HepG2 (cell line): ENCODE measurements around the gene SETD1A. TPM values are rescaled to one million over a fixed set of nuclear protein-coding genes. Genes with fewer than 3 reads are reported as not detected.

Experiments used
- MBNL3 ChIP-seq: fragments of 250-450 bp; sonication (Bioruptor Pico); conservative IDR thresholded peaks from 2 replicates; pipeline ENCODE4 v1.8.0; 2022; ENCODE audit warnings: mild to moderate bottlenecking, inconsistent platforms
- MNT ChIP-seq: fragments of 450-650 bp; IDR thresholded peaks from 2 replicates; pipeline ENCODE4 v1.6.1; 2016
- MXI1 ChIP-seq: IDR thresholded peaks from 3 replicates; pipeline ENCODE4 v1.6.1; 2012; ENCODE audit warnings: low read depth, low read length, inconsistent platforms, borderline replicate concordance
- PAF1 ChIP-seq: IDR thresholded peaks from 2 replicates; pipeline ENCODE4 v1.6.1; 2016; ENCODE audit warnings: missing genetic modification reagents, missing compliant biosample characterization
- SALL1 ChIP-seq: sonication (generic); formaldehyde crosslinking; IDR thresholded peaks from 2 replicates; pipeline ENCODE4 v1.8.0; 2022; ENCODE audit warnings: mild to moderate bottlenecking, missing genetic modification reagents
- SP1 ChIP-seq, 2 experiments: fragments of 450-650 bp in 1 of 2; sonication (generic) in 1 of 2; formaldehyde crosslinking in 1 of 2; IDR thresholded peaks; 2 replicates each; pipeline versions ENCODE4 v1.4.0 to v1.6.1; 2016 to 2020; ENCODE audit warnings: missing genetic modification reagents in 1 of 2
- U2AF2 ChIP-seq: fragments of 200-400 bp; formaldehyde crosslinking; IDR thresholded peaks from 2 replicates; pipeline ENCODE4 v1.6.1; 2017; ENCODE audit warnings: low read depth, mild to moderate bottlenecking, low read length
- ZBED4 ChIP-seq: sonication (generic); formaldehyde crosslinking; IDR thresholded peaks from 2 replicates; pipeline ENCODE4 v1.4.0; 2020; ENCODE audit warnings: missing genetic modification reagents, borderline replicate concordance
- ZNF138 ChIP-seq: sonication (generic); formaldehyde crosslinking; IDR thresholded peaks from 2 replicates; pipeline ENCODE4 v1.5.0; 2020; ENCODE audit warnings: mild to moderate bottlenecking, low read depth, missing genetic modification reagents
- ZNF564 ChIP-seq: sonication (generic); formaldehyde crosslinking; IDR thresholded peaks from 2 replicates; pipeline ENCODE4 v1.8.1; 2023; ENCODE audit warnings: mild to moderate bottlenecking, missing genetic modification reagents
- ZNF614 ChIP-seq: IDR thresholded peaks from 2 replicates; pipeline ENCODE4 v1.6.1; 2018; ENCODE audit warnings: missing biosample characterization, missing genetic modification reagents, inconsistent platforms, borderline replicate concordance
- ZNF772 ChIP-seq: sonication (generic); formaldehyde crosslinking; IDR thresholded peaks from 2 replicates; pipeline ENCODE4 v1.5.0; 2020; ENCODE audit warnings: mild to moderate bottlenecking, missing genetic modification reagents
- ZNF773 ChIP-seq: sonication (generic); formaldehyde crosslinking; IDR thresholded peaks from 2 replicates; pipeline ENCODE4 v1.4.0; 2020; ENCODE audit warnings: missing genetic modification reagents, borderline replicate concordance
- polyA plus RNA-seq, 8 experiments: library from polyadenylated mRNA; depleted of rRNA in 3 of 8; stranded (reverse) in 7 of 8; unstranded in 1 of 8; fragments of >200 nt; fragmentation: Illumina TruSeq in 4 of 8; extraction: Trizol in 4 of 8; gene quantifications; 2 replicates each; pipeline versions ENCODE4 v1.2.1 to v1.2.3, GENCODE V29; 2011 to 2016; ENCODE audit warnings: low read depth in 4 of 8, missing spikeins in 1 of 8, mixed read lengths in 1 of 8; ENCODE audit not compliant: insufficient read depth in 1 of 8
- total RNA-seq, 5 experiments: library from RNA; depleted of rRNA; stranded (reverse); fragments of >200 nt; fragmentation: Illumina TruSeq; extraction: Trizol; gene quantifications; 2 replicates each; pipeline ENCODE4 v1.2.3, GENCODE V29; 2016; ENCODE audit warnings: low read depth in 1 of 5
- TF ChIP-seq, protein P1 (sequence below): sonication (generic); formaldehyde crosslinking; IDR thresholded peaks from 2 replicates; pipeline ENCODE4 v1.5.0; 2020; ENCODE audit warnings: missing genetic modification reagents
- TF ChIP-seq, protein P2 (sequence below): sonication (generic); formaldehyde crosslinking; conservative IDR thresholded peaks from 2 replicates; pipeline ENCODE4 v1.4.0; 2020; ENCODE audit warnings: mild to moderate bottlenecking, missing genetic modification reagents, moderate library complexity
- TF ChIP-seq, protein P3 (sequence below): sonication (generic); formaldehyde crosslinking; IDR thresholded peaks from 2 replicates; pipeline ENCODE4 v1.8.1; 2023; ENCODE audit warnings: missing genetic modification reagents, inconsistent platforms, borderline replicate concordance

The SETD1A gene
- total and polyA plus RNA-seq, 2 of the 13 experiments (the other 11 are each of a cell fraction or from before 2014, with no cell fraction given) = 3.8 to 5.6 TPM

DNA sequence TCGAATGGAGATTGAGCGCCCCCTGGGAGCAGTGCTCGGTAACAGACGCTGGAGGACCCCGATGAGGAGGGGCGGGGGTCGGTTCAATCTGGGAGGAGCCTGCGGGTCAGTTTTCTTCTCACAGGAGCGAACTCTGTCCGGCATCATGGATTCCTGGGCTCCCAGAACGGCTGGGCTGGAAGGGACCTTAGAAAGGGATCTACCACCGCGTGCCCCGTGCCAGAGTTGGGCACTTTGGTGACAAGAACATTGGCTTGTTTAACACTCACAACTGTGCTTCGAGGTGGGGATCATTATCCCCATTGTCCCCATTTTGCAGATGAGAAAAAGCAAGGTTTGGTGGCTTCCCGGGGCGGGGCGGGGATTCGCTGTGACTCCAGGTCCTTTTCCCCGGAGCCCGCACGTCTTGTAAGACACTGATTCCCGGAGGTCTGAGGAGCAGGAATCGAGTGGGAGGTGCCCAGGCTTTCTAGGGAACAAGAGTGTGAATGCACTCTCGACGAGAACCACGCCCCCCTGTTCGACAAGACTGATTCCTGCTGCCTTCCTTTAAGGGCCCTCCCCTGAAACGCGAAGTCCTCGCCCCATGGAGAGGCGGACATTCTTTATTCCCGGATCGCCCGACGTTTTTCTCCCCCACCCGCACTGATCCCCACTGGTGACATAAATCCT is 35.7 kb upstream of the SETD1A start (continued):
- peak; percentile 59 for TF ChIP-seq ZBED4 (CRISPR knock-in tag)
- peak; percentile 76; the same call in 1 of the 2 replicates for TF ChIP-seq ZNF614
- TF ChIP-seq, protein P1, sequence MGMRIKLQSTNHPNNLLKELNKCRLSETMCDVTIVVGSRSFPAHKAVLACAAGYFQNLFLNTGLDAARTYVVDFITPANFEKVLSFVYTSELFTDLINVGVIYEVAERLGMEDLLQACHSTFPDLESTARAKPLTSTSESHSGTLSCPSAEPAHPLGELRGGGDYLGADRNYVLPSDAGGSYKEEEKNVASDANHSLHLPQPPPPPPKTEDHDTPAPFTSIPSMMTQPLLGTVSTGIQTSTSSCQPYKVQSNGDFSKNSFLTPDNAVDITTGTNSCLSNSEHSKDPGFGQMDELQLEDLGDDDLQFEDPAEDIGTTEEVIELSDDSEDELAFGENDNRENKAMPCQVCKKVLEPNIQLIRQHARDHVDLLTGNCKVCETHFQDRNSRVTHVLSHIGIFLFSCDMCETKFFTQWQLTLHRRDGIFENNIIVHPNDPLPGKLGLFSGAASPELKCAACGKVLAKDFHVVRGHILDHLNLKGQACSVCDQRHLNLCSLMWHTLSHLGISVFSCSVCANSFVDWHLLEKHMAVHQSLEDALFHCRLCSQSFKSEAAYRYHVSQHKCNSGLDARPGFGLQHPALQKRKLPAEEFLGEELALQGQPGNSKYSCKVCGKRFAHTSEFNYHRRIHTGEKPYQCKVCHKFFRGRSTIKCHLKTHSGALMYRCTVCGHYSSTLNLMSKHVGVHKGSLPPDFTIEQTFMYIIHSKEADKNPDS (CRISPR knock-in tag) = no peak
- peak; percentile 59 for TF ChIP-seq ZNF138 (CRISPR knock-in tag)
- peak; percentile 83 for TF ChIP-seq SALL1
- no peak for TF ChIP-seq PAF1 (CRISPR knock-in tag)
- peak; percentile 78; the same call in 1 of the 3 replicates for TF ChIP-seq MXI1
- TF ChIP-seq MNT = no peak
- 0 out of 2 replicates have a peak, but pooled peaks have one; percentile 43 for TF ChIP-seq ZNF564 (CRISPR knock-in tag)
- TF ChIP-seq MBNL3 (CRISPR knock-in tag) = no peak
- TF ChIP-seq ZNF772 (CRISPR knock-in tag) = peak; percentile 65; the same call in 1 of the 2 replicates
- TF ChIP-seq, protein P2, sequence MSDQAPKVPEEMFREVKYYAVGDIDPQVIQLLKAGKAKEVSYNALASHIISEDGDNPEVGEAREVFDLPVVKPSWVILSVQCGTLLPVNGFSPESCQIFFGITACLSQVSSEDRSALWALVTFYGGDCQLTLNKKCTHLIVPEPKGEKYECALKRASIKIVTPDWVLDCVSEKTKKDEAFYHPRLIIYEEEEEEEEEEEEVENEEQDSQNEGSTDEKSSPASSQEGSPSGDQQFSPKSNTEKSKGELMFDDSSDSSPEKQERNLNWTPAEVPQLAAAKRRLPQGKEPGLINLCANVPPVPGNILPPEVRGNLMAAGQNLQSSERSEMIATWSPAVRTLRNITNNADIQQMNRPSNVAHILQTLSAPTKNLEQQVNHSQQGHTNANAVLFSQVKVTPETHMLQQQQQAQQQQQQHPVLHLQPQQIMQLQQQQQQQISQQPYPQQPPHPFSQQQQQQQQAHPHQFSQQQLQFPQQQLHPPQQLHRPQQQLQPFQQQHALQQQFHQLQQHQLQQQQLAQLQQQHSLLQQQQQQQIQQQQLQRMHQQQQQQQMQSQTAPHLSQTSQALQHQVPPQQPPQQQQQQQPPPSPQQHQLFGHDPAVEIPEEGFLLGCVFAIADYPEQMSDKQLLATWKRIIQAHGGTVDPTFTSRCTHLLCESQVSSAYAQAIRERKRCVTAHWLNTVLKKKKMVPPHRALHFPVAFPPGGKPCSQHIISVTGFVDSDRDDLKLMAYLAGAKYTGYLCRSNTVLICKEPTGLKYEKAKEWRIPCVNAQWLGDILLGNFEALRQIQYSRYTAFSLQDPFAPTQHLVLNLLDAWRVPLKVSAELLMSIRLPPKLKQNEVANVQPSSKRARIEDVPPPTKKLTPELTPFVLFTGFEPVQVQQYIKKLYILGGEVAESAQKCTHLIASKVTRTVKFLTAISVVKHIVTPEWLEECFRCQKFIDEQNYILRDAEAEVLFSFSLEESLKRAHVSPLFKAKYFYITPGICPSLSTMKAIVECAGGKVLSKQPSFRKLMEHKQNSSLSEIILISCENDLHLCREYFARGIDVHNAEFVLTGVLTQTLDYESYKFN (CRISPR knock-in tag) = peak; percentile 45
- TF ChIP-seq, protein P3, sequence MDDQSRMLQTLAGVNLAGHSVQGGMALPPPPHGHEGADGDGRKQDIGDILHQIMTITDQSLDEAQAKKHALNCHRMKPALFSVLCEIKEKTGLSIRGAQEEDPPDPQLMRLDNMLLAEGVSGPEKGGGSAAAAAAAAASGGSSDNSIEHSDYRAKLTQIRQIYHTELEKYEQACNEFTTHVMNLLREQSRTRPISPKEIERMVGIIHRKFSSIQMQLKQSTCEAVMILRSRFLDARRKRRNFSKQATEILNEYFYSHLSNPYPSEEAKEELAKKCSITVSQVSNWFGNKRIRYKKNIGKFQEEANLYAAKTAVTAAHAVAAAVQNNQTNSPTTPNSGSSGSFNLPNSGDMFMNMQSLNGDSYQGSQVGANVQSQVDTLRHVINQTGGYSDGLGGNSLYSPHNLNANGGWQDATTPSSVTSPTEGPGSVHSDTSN (CRISPR knock-in tag) = no peak
- TF ChIP-seq ZNF773 (CRISPR knock-in tag) = peak; percentile 15; the same call in 1 of the 2 replicates
- no peak for TF ChIP-seq SP1 (IDR thresholded peaks at IDR 0.05)
- peak; percentile 50; the same call in 1 of the 2 replicates for TF ChIP-seq SP1 (CRISPR knock-in tag; IDR thresholded peaks at IDR 0.05)
- no peak for TF ChIP-seq U2AF2
